Kidney epithelial cell (primary cell): ENCODE measurements around the gene PALLD. TPM values are rescaled to one million over a fixed set of nuclear protein-coding genes. Genes with fewer than 3 reads are reported as not detected.

Experiments
- DNase-seq: peaks from one replicate; pipeline ENCODE4 v3.0.0-alpha.2; 2010; ENCODE audit warnings: low read depth
- H3K27me3 ChIP-seq: 2 replicates; pipeline ENCODE4 v1.6.0; 2011; ENCODE audit warnings: low read length; ENCODE audit not compliant: control insufficient read depth, insufficient read depth
- H3K36me3 ChIP-seq: 2 replicates; pipeline ENCODE4 v1.5.1; 2011; ENCODE audit warnings: low read length; ENCODE audit not compliant: control insufficient read depth, insufficient read depth
- H3K4me3 ChIP-seq: 2 replicates; pipeline ENCODE4 v1.5.1; 2011; ENCODE audit warnings: low read depth, mild to moderate bottlenecking, control low read depth, low read length
- CTCF ChIP-seq: IDR thresholded peaks from 2 replicates; pipeline ENCODE4 v1.5.1; 2011; ENCODE audit warnings: mild to moderate bottlenecking, moderate library complexity, low read length, control low read depth, inconsistent platforms; ENCODE audit not compliant: insufficient read depth, poor library complexity, severe bottlenecking
- total RNA-seq: library from RNA; depleted of rRNA; stranded (reverse); fragments of >200 nt; gene quantifications from 2 replicates; pipeline ENCODE4 v1.2.3, GENCODE V29; 2015

Gene PALLD
- total RNA-seq, 1 donor from 2014 or later: 77.4 TPM

GRCh38 chr4:168776382-168776781 lies 279.5 kb downstream of the PALLD start:
- Histone ChIP-seq H3K4me3 (no peak overlapping the region), H3K36me3 (no peaks in the 10 kb centered on the region), H3K27me3 (no peaks in the 10 kb centered on the region)
- no peak for DNase-seq
- no peak for TF ChIP-seq CTCF

GRCh38 chr4:168777277-168777965 lies 280.6 kb downstream of the PALLD start:
- DNase-seq: no peak
- Histone ChIP-seq H3K27me3 (no peaks in the 10 kb centered on the region), H3K4me3 (no peak overlapping the region), H3K36me3 (no peaks in the 10 kb centered on the region)
- TF ChIP-seq CTCF: no peak

- Histone ChIP-seq H3K36me3 (no peaks in the 10 kb centered on the region), H3K27me3 (no peaks in the 10 kb centered on the region), H3K4me3 (no peak overlapping the region)
- no peak for TF ChIP-seq CTCF
- no peak for DNase-seq
These were observed 284.5 kb downstream of the PALLD start for GRCh38 chr4:168781341-168781740.

GRCh38 chr4:168781926-168782325 lies 285.1 kb downstream of the PALLD start:
- DNase-seq: no peak
- H3K4me3 ChIP-seq: no peak overlapping the region
- H3K27me3 ChIP-seq: no peaks in the 10 kb centered on the region
- TF ChIP-seq CTCF: no peak
- no peaks in the 10 kb centered on the region for H3K36me3 ChIP-seq

- TF ChIP-seq CTCF: no peak
- H3K36me3 ChIP-seq: no peaks in the 10 kb centered on the region
- H3K4me3 ChIP-seq: no peak overlapping the region
- no peaks in the 10 kb centered on the region for H3K27me3 ChIP-seq
- no peak for DNase-seq
These were observed 285.6 kb downstream of the PALLD start for GRCh38 chr4:168782439-168782838.

GRCh38 chr4:168784786-168785461 lies 288.1 kb downstream of the PALLD start:
- TF ChIP-seq CTCF: no peak

More at GRCh38 chr4:168784786-168785461, 288.1 kb downstream of the PALLD start:
- no peak for DNase-seq
- H3K27me3 ChIP-seq: no peaks in the 10 kb centered on the region
- no peak overlapping the region for H3K4me3 ChIP-seq
- H3K36me3 ChIP-seq: no peaks in the 10 kb centered on the region
